HG03460 (cell line): Measurements from ENCODE around the gene GRIP1.

ENCODE experiments used
- ATAC-seq: cut with Tn5 transposase; IDR thresholded peaks from one replicate; pipeline ENCODE4 v1.9.1; 2021; ENCODE audit not compliant: unreplicated experiment

The GRIP1 gene, protein sequence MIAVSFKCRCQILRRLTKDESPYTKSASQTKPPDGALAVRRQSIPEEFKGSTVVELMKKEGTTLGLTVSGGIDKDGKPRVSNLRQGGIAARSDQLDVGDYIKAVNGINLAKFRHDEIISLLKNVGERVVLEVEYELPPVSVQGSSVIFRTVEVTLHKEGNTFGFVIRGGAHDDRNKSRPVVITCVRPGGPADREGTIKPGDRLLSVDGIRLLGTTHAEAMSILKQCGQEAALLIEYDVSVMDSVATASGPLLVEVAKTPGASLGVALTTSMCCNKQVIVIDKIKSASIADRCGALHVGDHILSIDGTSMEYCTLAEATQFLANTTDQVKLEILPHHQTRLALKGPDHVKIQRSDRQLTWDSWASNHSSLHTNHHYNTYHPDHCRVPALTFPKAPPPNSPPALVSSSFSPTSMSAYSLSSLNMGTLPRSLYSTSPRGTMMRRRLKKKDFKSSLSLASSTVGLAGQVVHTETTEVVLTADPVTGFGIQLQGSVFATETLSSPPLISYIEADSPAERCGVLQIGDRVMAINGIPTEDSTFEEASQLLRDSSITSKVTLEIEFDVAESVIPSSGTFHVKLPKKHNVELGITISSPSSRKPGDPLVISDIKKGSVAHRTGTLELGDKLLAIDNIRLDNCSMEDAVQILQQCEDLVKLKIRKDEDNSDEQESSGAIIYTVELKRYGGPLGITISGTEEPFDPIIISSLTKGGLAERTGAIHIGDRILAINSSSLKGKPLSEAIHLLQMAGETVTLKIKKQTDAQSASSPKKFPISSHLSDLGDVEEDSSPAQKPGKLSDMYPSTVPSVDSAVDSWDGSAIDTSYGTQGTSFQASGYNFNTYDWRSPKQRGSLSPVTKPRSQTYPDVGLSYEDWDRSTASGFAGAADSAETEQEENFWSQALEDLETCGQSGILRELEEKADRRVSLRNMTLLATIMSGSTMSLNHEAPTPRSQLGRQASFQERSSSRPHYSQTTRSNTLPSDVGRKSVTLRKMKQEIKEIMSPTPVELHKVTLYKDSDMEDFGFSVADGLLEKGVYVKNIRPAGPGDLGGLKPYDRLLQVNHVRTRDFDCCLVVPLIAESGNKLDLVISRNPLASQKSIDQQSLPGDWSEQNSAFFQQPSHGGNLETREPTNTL

DNA sequence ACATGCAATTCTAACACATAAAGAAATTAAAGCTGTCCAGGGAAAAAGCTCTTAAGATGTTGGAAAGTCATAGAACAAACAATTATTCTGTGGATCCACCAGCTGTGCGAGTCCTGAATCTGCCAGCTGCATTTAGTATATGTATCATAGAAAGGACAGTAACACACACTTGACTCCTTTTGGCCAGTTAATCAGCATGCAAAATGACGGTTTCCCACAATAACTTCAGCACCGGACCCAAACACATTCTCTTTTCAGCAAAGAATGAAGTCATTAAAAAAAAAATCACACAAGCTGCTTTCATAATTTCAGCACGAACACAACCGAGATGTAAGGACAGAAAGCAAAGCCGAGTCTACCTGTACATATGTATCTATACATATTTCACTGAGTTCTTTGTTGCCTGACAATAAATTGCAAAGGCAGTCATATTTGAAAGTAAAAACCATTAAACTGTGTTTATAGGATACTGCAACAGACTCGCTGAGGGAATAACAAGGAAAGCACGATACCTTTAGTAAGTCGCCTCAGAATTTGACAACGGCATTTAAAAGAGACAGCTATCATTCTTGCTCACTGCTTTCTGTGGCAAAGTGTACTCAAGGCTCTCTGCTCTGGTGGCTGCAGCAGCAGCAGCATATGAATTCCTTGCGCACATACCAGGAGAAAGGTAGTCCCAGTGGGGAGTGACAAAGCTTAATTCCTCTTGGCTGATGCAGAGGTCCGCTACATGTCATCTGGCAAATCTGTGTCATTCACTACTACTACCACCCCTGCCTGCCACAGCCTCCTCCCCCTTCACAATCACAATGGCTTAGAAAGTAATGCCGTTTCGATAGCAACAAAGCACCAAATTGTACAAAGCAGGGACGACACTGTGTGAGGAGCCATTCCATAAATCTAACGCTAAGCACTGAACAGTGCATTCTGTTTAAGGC lies at the start of gene GRIP1:
Gene GRIP1 (minus strand): TSS at position 739 of the 938 bp plus-strand sequence. CDS start 172 bp downstream, at position 567.
- ATAC-seq: no peak

DNA sequence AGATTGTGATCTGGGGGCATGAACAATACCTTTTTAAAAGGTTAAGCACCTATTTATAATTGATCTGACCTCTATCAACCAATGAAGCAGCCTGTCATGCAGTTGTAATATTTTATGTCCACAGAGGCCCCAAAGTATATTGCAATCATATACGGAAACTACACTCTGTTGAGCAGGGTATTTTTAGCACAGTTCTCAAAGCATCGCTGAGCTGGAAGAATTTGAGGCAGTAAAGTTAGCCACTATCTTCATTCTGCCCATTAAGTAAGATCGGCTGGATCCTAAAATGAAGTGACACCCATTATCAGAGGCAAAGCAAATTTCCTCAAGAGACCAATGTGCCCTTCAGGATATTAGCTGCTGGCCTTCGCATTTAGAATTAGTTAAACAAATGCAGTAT lies 47.7 kb upstream of the GRIP1 start:
- no peak for ATAC-seq

DNA sequence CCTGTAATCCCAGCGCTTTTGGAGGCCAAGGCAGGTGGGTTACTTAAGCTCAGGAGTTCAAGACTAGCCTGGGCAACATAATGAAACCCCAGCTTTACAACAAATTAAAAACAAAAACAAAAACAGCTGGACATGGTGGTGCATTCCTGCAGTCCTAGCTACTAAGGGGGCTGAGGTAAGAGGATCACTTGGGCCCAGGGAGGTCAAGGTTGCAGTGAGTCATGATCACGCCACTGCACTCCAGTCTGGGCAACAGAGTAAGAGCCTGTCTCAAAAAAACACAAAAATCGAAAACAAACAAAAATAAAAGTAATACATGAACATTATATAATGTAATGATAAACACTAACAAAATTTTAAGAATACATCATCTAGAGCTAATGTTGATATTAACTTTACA lies 46.2 kb upstream of the GRIP1 start:
- no peak for ATAC-seq

DNA sequence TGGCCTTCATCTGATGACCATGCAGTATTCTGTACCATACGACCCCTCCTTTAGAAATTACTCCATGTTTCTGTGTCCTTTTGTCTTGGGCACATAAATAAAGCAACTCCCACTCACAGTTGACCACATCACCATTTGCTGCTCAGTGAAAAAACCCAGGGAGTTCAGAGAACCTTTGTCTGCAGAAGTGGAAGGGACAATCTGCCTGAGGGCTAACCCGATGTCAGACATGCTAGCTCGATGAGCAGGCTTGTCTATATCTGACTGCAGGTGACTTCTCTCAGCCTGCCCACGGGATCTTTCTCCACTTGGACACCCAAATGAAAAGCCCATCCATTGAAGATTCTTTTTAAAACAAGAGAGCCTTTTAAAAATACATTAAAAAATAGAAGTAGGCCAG lies 45.7 kb upstream of the GRIP1 start:
- ATAC-seq: no peak

DNA sequence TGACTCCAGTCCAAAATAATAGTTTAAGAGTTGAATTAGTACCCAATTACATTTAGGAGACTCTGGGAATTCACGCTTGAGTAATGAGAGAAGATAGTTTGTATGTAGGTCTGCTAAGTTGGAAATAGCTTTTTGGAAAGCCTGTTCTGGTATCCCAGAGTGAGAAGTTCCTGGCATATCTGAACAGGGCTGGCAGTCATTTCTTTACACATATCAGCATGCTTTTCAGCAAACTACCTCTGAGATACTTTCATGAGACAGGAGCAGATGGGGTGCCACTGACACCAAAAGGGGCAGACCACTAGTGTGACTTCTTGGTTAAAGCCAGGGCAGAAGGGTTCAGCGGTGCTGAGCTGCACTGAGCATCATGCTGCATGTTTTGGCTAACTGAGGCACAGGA lies 45.1 kb upstream of the GRIP1 start:
- no peak for ATAC-seq

DNA sequence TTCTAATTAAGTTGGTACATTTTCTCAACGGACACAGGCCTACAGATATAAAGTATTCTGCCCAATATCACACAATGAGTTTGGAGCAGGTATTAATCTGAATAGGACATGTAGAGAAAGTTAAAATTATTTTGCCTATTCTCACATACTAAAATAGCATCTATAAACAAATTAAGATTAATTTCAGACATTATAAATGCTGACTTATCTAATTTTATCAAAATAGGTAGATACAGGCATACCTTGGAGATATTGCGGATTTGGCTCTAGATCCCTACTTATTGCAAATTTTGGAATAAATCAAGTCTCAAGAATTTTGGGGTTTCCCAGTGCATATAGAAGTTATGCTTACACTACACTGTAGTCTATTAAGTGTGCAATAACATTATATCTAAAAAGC lies 41.0 kb upstream of the GRIP1 start:
- no peak for ATAC-seq

DNA sequence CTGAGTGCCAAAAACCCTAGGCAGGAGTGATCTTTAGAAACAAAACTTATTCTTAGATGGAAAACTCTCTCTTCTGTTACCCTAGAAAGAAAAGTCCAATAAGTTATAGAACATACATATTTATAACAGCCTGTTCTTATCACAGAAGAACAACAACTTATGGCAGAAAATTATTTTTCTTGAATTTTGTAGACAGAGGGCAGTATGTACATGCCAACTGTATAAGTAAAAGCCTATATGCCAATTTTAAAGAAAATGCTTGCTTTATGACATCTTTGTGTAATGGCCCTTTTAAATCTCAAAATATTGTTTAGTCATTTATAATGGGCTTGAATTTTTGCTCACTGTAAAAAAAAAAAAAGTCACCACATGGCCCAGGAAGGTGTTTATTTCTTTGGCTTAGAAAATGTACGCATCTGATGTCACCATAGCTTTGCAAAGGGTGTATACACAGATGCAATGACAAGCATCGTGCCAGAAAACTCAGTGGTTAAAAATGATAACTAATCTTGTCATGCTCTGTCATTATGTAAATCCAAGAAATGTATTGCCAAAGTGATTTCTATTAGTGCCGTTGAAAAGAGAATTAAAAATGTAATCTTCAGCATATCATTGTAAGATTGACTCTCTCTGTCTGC lies 38.3 kb upstream of the GRIP1 start:
- no peak for ATAC-seq

DNA sequence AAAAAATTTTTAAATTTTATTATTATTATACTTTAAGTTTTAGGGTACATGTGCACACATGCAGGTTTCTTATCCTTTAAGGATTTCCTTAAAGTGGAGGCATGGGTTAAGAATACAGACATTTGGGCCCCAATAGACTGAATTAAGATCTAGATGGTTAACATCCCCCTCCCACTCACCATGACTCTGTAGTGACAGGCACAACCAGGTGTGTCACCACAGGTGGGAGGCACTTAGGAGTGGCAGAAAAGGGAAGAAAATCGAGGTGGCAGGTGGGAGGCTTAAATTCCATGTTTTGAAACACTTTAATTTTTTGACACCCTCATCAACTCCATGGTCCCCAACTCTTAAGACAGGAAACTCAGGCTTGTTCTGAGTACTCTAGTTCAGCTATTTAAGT lies 37.6 kb upstream of the GRIP1 start:
- ATAC-seq: no peak

DNA sequence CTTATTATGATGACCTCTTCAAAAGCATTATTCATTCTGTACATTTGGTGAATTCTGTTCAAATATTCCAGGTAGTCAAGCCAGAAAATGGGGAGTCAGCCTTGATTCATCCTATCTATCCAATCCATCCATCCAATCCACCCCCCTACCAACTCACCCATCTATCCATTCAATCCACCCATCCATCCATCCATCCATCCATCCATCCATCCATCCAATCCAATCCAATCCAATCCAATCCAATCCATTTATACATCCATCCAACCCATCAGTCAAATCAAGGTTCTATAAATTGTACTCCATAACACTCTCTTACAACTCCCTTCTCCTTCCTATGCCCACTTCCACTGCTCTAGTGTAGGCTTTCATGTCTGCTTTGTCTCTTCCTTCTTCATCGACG lies 35.8 kb upstream of the GRIP1 start:
- ATAC-seq: no peak

DNA sequence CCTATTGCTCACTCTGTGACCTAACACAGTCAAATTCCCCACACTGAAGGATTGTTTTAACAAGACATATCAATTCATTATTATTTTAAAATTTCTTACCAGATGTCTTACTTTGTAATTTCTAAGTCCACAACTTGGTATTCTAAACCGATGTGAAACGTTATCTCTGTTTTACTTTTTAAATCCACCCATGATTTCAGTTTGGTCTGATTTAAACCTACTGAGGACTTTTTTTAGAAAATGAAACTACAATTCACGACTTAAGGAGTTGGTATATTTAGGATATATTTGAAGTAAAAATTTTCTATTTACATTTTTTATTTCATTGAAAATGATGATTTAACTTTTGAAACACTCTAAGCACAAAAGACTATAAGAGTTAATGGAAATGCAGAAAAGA lies 35.1 kb upstream of the GRIP1 start:
- no peak for ATAC-seq

DNA sequence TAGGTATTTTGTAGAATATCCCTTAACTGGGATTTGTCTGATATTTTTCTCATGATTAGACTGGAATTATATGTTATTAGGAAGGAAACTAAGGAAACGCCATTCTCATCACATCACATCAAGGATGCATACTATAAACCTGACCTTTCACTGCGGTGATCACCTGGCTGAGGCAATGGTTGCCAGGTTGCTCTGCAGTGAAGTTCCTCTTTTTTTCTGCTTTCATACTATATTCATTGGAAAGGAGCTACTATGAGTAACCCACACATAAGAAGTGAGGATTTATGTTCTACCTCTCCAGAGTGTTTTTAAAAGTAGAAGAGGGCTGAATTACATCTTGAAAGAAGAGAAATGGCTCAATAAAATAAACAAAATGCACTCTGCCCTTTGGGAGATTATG lies 31.0 kb upstream of the GRIP1 start:
- ATAC-seq: no peak

DNA sequence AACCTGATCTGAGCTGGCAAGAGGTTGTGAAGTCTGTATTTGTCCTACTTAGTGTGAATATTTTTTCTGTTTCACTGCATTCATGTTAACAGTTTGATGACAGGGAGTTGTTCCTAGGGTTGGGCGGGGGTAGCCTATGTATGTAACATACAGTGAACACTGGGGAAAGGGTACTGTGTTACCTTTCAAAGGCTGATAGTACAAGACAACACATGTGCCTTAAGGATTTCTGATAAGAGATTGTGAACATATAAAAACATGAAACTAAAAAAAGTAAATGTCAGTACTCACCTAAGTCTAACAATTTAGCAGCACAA lies 30.5 kb upstream of the GRIP1 start:
- no peak for ATAC-seq

DNA sequence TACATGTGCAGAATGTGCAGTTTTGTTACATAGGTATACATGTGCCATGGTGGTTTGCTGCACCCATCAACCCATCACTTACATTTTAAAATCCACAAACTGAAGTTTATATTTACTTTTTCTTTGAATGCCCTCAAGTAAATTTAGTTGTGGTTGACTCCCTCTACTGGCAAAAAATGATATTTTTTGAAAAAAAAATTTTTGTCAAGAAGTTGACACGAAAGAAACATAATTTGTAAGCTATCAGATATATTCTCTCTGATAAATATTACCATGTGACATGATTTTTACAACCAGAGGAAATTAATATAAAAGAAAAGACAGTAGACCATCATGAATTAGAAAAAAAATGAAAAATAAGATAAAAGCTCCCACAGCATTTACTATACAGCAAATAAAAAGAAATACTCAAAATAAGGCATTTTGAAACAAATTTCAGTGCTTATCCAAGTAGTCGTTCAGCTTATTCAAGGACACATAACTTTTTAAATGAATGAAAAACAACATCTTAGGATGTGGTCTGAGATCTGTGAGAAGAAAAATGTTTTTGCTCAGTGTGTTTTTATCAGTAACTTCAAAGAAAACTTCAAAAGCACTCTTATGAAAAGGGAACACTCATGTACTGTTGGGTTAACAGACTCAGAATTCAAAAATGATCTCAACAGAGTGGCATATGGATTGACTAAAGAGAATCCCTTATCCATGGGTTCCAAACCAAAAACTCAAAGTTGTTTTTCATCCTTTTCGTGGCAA lies 30.0 kb upstream of the GRIP1 start:
- no peak for ATAC-seq

DNA sequence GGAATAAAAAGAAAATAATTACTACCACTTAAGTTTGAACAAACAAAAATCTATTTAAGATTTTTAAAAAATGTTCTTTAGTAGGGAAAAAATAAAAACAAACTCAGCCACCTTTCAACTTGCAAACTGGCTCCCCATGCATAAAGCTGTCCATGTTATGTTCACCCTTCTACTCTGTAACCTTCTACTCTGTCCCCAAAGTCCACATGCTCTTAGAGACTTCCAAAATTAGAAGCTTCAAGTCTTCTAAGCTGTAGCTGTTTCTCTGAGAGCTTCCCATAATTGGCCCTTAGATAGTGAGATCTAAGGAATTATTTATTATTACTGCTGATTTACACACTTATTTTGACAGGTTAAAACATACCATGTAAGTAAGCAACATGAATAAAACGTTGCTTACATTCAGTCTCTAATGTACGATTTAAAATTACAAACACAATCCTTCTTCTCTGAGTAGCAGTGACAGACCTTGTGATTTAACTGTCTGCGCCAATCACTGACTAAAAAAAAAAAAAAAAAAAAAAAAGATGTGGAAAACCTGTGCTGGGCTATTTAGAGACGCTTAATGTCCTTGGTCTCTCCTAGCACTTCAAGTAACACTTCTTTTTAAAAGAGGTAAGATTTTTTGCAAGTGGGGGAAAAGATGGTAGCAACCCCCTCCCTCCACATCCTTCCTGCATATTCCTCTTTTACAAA lies 28.3 kb upstream of the GRIP1 start:
- no peak for ATAC-seq

DNA sequence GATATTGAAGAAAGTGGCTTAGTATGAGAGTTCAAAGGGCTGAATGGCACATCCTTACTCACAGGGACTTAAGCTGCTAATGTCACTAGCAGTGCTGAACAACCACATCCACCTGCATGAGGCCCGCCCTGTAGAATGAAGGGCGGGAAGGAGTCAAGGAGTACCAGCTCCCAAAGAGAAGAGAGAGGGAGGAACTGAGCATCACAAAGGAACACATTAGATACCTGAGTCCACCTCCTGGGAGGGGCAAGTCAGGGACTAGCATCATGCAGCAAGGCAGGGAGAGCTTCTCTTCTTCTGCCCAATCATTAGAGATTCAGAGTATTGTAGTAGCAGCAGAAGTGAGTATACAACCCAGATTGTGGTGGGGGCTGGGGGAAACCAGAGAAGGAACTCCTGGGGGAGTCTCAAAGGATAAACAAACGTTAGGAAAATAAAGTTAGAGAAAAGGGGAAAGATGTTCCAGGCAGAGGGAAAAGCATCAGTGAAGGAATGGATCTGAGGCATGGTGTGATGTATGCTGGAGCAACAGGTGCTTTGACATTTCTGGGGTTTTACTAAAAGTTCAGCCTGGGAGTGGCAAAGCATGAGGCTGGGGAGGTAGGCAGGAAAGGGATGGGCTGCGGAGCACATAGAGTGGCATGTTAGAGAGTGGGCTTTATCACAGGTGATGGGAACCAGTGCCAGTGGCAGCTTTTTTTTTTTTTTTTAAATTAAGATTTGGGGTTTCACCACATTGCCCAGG lies 21.0 kb upstream of the GRIP1 start:
- no peak for ATAC-seq

DNA sequence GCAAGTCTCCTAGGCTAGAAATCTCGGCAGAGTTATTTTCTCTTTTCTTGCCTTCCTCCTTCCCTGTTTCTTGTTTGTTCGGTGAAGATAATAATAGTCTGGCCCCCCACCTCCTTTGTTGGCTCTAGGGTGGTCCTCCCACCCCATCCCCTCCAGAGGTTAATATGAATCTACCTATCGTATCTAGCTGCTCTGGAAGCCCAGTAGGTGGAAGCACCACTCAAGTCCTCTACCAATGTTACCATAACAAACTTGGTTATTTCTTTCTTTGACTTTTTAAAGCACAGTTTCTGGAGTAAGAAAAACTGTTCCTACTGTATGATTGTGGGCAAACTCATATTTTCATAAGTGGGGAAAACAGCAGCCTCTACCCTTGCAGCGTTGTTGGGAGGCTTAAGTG lies 19.7 kb upstream of the GRIP1 start:
- ATAC-seq: no peak

DNA sequence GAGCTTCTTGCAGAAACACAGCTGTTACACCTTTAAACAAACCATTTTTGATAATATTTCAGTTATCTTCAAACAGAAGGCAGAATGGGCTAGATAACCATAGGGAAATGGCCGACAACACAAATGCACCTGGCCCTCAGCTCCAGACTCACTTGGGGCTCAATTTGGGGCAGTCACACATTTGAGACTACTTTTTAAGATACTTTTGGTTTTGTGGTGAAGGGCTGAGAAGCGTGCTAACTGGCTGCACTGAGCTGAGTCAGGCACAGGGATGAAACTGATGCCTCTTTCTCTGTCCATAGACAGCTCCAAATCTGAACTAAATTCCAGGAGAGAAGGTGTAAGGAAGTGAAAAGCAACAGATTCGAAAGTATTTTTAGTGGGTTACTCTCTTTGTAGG lies 18.5 kb upstream of the GRIP1 start:
- ATAC-seq: no peak
